H1 (cell line): Measurements from ENCODE around the gene ANAPC5. TPM values are rescaled to one million over a fixed set of nuclear protein-coding genes. Genes with fewer than 3 reads are reported as not detected.

Experiments used
- CTCF ChIA-PET: fragments of 300-600 bp; sonication (Branson Sonifier 250); formaldehyde crosslinking; loops from one replicate; lab custom pipeline; 2021; ENCODE audit not compliant: partially characterized antibody; lab: Charles Lee
- POLR2A ChIA-PET: fragments of 300-600 bp; sonication (Branson Sonifier 250); formaldehyde crosslinking; loops from one replicate; lab custom pipeline; 2021; ENCODE audit warnings: inconsistent platforms; ENCODE audit not compliant: partially characterized antibody; lab: Charles Lee
- DNase-seq, 2 experiments: peaks; one replicate each; pipeline versions ENCODE4 v3.0.0 to v3.0.0-alpha.2; 2010 to 2022; ENCODE audit warnings: low spot score in 2 of 2, low read depth in 1 of 2, mixed read lengths in 1 of 2
- FAIRE-seq: peaks from 2 replicates; lab custom pipeline; 2011; peaks lifted over from hg19 to GRCh38; lab: Jason Lieb, UNC
- H2AFZ ChIP-seq: 2 replicates; pipeline ENCODE4 v1.8.1; 2012; ENCODE audit warnings: low read length, inconsistent platforms
- H2AK5ac ChIP-seq: 2 replicates; pipeline ENCODE4 v1.6.1; 2013; ENCODE audit warnings: low read depth, low read length
- H2BK120ac ChIP-seq: replicated peaks from 2 replicates; pipeline ENCODE3; 2013; ENCODE audit warnings: low read depth, low read length, inconsistent platforms
- H2BK12ac ChIP-seq: 2 replicates; pipeline ENCODE4 v1.6.1; 2013; ENCODE audit warnings: low read depth, low read length
- H2BK15ac ChIP-seq: 2 replicates; pipeline ENCODE4 v1.6.1; 2013; ENCODE audit warnings: low read length
- H2BK20ac ChIP-seq: 2 replicates; pipeline ENCODE4 v1.6.1; 2013; ENCODE audit warnings: low read length
- H2BK5ac ChIP-seq: 2 replicates; pipeline ENCODE4 v1.6.1; 2013; ENCODE audit warnings: low read depth, low read length
- H3K14ac ChIP-seq: 2 replicates; pipeline ENCODE4 v1.6.1; 2013; ENCODE audit warnings: inconsistent platforms; ENCODE audit not compliant: insufficient read length
- H3K18ac ChIP-seq: 2 replicates; pipeline ENCODE4 v1.6.1; 2013; ENCODE audit warnings: low read length; ENCODE audit errors: extremely low read depth
- H3K23ac ChIP-seq: 2 replicates; pipeline ENCODE4 v1.6.1; 2013; ENCODE audit warnings: inconsistent platforms; ENCODE audit not compliant: insufficient read length
- H3K23me2 ChIP-seq: 2 replicates; pipeline ENCODE4 v1.6.1; 2013; ENCODE audit warnings: low read depth, low read length
- H3K27ac ChIP-seq: 2 replicates; pipeline ENCODE4 v1.6.1; 2011; ENCODE audit warnings: low read depth, low read length, inconsistent platforms
- H3K27me3 ChIP-seq, 4 experiments: replicated peaks in 1 of 4; 1 replicate in 1 of 4; 2 replicates in 3 of 4; pipeline versions ENCODE4 v1.6.1 to v1.8.1; 2011 to 2013; ENCODE audit warnings: low read length in 3 of 4, mild to moderate bottlenecking in 3 of 4, inconsistent platforms in 2 of 4, mixed read lengths in 2 of 4, moderate library complexity in 1 of 4; ENCODE audit not compliant: control insufficient read depth in 3 of 4, insufficient read depth in 3 of 4; ENCODE audit errors: extremely low read depth in 1 of 4
- H3K36me3 ChIP-seq, 4 experiments: 2 replicates each; pipeline versions ENCODE4 v1.6.1 to v1.8.1; 2011 to 2013; ENCODE audit warnings: mild to moderate bottlenecking in 4 of 4, low read length in 3 of 4, moderate library complexity in 2 of 4, control low read depth in 1 of 4, inconsistent platforms in 1 of 4; ENCODE audit not compliant: insufficient read depth in 4 of 4, control insufficient read depth in 2 of 4
- H3K4ac ChIP-seq: replicated peaks from 2 replicates; pipeline ENCODE3; 2013; ENCODE audit warnings: low read length, low read depth, mixed read lengths, inconsistent platforms; ENCODE audit not compliant: insufficient read length
- H3K4me1 ChIP-seq, 4 experiments: replicated peaks in 1 of 4; 1 replicate in 1 of 4; 2 replicates in 3 of 4; pipeline versions ENCODE4 v1.6.1 to v1.8.1; 2011 to 2013; ENCODE audit warnings: low read length in 3 of 4, inconsistent platforms in 2 of 4, mixed read lengths in 1 of 4; ENCODE audit not compliant: insufficient read depth in 4 of 4, control insufficient read depth in 3 of 4
- H3K4me2 ChIP-seq, 2 experiments: 2 replicates each; pipeline versions ENCODE4 v1.6.1 to v1.8.1; 2011 to 2013; ENCODE audit warnings: low read depth in 2 of 2, low read length in 2 of 2, control low read depth in 1 of 2, inconsistent platforms in 1 of 2, mild to moderate bottlenecking in 1 of 2; ENCODE audit not compliant: insufficient read depth in 1 of 2
- H3K4me3 ChIP-seq, 4 experiments: fragments of 200-600, 300-600 bp in 1 of 4; sonication (generic), shearing (Covaris generic), sonication (Bioruptor Twin) in 1 of 4; 2 replicates each; pipeline versions ENCODE4 v1.5.1 to v1.8.1; 2011 to 2016; ENCODE audit warnings: low read length in 4 of 4, low read depth in 3 of 4, control low read depth in 2 of 4, inconsistent platforms in 2 of 4, mild to moderate bottlenecking in 2 of 4, mixed read lengths in 1 of 4, moderate library complexity in 1 of 4; ENCODE audit not compliant: insufficient read depth in 2 of 4; ENCODE audit errors: extremely low read depth in 1 of 4
- H3K56ac ChIP-seq: replicated peaks from 2 replicates; pipeline ENCODE3; 2013; ENCODE audit warnings: low read depth, mild to moderate bottlenecking, mixed read lengths, low read length, inconsistent platforms; ENCODE audit not compliant: insufficient read length
- H3K79me1 ChIP-seq: 2 replicates; pipeline ENCODE4 v1.6.1; 2013; ENCODE audit warnings: low read depth, low read length, control low read depth
- H3K79me2 ChIP-seq, 2 experiments: 2 replicates each; pipeline versions ENCODE4 v1.6.1 to v1.8.1; 2012 to 2013; ENCODE audit warnings: low read length in 2 of 2, mild to moderate bottlenecking in 2 of 2, inconsistent platforms in 1 of 2; ENCODE audit not compliant: insufficient read depth in 2 of 2, control insufficient read depth in 1 of 2
- H3K9ac ChIP-seq, 4 experiments: replicated peaks in 1 of 4; 1 replicate in 1 of 4; 2 replicates in 3 of 4; pipeline versions ENCODE4 v1.6.1 to v1.8.1; 2011 to 2013; ENCODE audit warnings: low read depth in 3 of 4, low read length in 3 of 4, control low read depth in 2 of 4, mild to moderate bottlenecking in 2 of 4, moderate library complexity in 2 of 4, inconsistent platforms in 1 of 4; ENCODE audit errors: extremely low read depth in 1 of 4
- H3K9me3 ChIP-seq, 2 experiments: 2 replicates each; pipeline versions ENCODE4 v1.6.1 to v1.8.1; 2012 to 2013; ENCODE audit warnings: mild to moderate bottlenecking in 2 of 2, moderate library complexity in 2 of 2, control low read depth in 1 of 2, inconsistent platforms in 1 of 2, low read depth in 1 of 2, low read length in 1 of 2, mixed read lengths in 1 of 2; ENCODE audit not compliant: insufficient read depth in 2 of 2
- H4K20me1 ChIP-seq, 2 experiments: replicated peaks in 1 of 2; 2 replicates each; pipeline versions ENCODE3 to v1.8.1; 2011 to 2013; ENCODE audit warnings: inconsistent platforms in 2 of 2, low read length in 2 of 2, mild to moderate bottlenecking in 1 of 2; ENCODE audit not compliant: insufficient read depth in 2 of 2, control insufficient read depth in 1 of 2
- H4K5ac ChIP-seq: 2 replicates; pipeline ENCODE4 v1.6.1; 2013; ENCODE audit warnings: low read length, low read depth, mixed read lengths, inconsistent platforms; ENCODE audit not compliant: insufficient read length
- H4K8ac ChIP-seq: 2 replicates; pipeline ENCODE4 v1.8.0; 2013; ENCODE audit warnings: mild to moderate bottlenecking, moderate library complexity, low read length, inconsistent platforms; ENCODE audit not compliant: insufficient read depth; ENCODE audit errors: extremely low read depth
- H4K91ac ChIP-seq: replicated peaks from 2 replicates; pipeline ENCODE3; 2013; ENCODE audit warnings: low read length, mixed read lengths, inconsistent platforms; ENCODE audit not compliant: insufficient read length
- ASH2L ChIP-seq: fragments of 200-600, 300-600 bp; sonication (generic); IDR thresholded peaks from one replicate; pipeline ENCODE4 v1.7.1; 2017; ENCODE audit warnings: low read length
- EGR1 ChIP-seq: IDR thresholded peaks from 2 replicates; pipeline ENCODE4 v1.6.1; 2011; ENCODE audit warnings: low read depth, low read length, borderline replicate concordance
- JUN ChIP-seq: IDR thresholded peaks from 2 replicates; pipeline ENCODE4 v1.6.1; 2011; ENCODE audit warnings: low read depth, mild to moderate bottlenecking, improper control_type of control experiment, low read length
- KDM5A ChIP-seq: fragments of 200-600 bp; IDR thresholded peaks from 2 replicates; pipeline ENCODE4 v1.7.1; 2012; ENCODE audit warnings: mild to moderate bottlenecking, low read length, inconsistent platforms, mixed read lengths
- PHF8 ChIP-seq: fragments of 200-600 bp; sonication (generic); conservative IDR thresholded peaks from 2 replicates; pipeline ENCODE4 v1.7.1; 2012; ENCODE audit warnings: low read depth, mild to moderate bottlenecking, inconsistent platforms, low read length, moderate library complexity
- RNF2 ChIP-seq: fragments of 200-900, 300-1000 bp; sonication (generic); IDR thresholded peaks from 2 replicates; pipeline ENCODE4 v1.7.1; 2016; ENCODE audit warnings: borderline replicate concordance, low read depth, mild to moderate bottlenecking, antibody characterized with exemption, low read length; ENCODE audit not compliant: poor library complexity, severe bottlenecking; ENCODE audit errors: missing control alignments
- SAP30 ChIP-seq: fragments of 300-600 bp; sonication (generic); IDR thresholded peaks from 2 replicates; pipeline ENCODE4 v1.7.1; 2012; ENCODE audit warnings: low read length, moderate library complexity, mild to moderate bottlenecking, inconsistent platforms; ENCODE audit not compliant: insufficient read depth, insufficient replicate concordance
- SIX5 ChIP-seq: IDR thresholded peaks from 2 replicates; pipeline ENCODE4 v1.6.1; 2011; ENCODE audit warnings: mild to moderate bottlenecking, low read depth, low read length
- TEAD4 ChIP-seq: IDR thresholded peaks from 2 replicates; pipeline ENCODE4 v1.6.1; 2012; ENCODE audit warnings: low read depth, low read length, inconsistent platforms, mixed read lengths
- WGBS, 2 experiments: shearing (Covaris generic) in 1 of 2; methylation state at CpG; one replicate each; pipeline versions ENCODE4 v1.1.6 to v1.1.7; 2013 to 2015; ENCODE audit warnings: low lambda C conversion rate in 2 of 2, mixed read lengths in 2 of 2, inconsistent platforms in 1 of 2, low coverage in 1 of 2, missing lambda C conversion rate in 1 of 2; ENCODE audit not compliant: insufficient replicate concordance in 2 of 2, insufficient coverage in 1 of 2, insufficient read length in 1 of 2; ENCODE audit errors: extremely low coverage in 1 of 2, missing lambda C conversion rate in 1 of 2; 5-methylcytosine and 5-hydroxymethylcytosine counted together
- polyA plus RNA-seq, 7 experiments: library from polyadenylated mRNA; depleted of rRNA in 3 of 7; stranded (reverse) in 5 of 7; unstranded in 2 of 7; fragments of >200 nt in 5 of 7; fragments of 200-250 nt in 2 of 7; gene quantifications; 1 replicate in 5 of 7; 2 replicates in 1 of 7; 4 replicates in 1 of 7; pipeline versions ENCODE4 v1.2.1 to v1.2.3, GENCODE V29; 2011 to 2013; ENCODE audit warnings: missing spikeins in 2 of 7, mixed read lengths in 2 of 7
- total RNA-seq: library from RNA; stranded (reverse); fragmentation: NEBNext Ultra II Directional; extraction: Animal tissue kit (Norgen Biotek cat#: 25700); gene quantifications from 2 replicates; pipeline ENCODE4 v1.2.1, GENCODE V29; 2021

Gene ANAPC5
- total and polyA plus RNA-seq, 2 of the 8 experiments (the other 6 are each of a cell fraction or from before 2014, with no cell fraction given): 103 to 127 TPM

DNA sequence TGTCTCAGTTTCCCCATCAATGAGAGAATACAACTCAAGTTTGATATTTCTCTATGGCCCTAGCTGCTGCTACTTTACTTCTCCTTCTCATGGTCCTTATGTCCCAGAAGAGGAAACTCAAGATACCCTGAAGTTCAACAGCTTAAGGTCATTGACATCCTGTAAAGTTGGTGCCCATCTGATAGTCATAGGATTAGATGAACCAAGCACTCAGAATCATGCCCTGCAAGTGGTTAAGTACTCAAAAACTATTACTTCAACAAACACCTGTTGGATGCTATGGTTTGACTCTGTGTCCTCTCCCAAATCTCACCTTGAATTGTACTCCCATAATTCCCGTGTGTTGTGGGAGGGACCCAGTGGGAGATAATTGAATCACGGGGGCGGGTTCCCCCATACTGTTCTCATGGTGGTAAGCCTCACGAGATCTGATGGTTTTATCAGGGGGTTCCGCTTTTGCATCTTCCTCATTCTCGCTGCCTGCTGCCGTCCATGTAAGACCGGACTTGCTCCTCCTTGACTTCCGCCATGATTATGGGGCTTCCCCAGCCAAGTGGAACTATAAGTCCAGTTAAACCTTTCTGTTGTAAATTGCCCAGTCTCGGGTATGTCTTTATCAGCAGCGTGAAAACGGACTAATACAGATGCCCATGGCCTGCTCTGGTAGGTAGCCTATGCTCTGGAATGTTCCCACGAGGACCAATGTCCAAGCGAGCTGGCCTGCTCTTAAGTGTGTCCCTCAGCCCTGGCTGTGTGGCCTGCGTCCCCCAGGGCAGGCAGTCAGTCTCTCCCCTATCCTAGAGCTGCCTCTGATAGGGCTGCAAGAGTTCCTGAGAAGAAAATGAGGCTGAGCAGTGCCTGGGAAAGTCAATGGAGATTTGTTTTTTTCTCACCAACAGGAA lies 73.8 kb downstream of the ANAPC5 start:
- no peaks in the 10 kb centered on the region for H3K9me3 ChIP-seq
- CTCF ChIA-PET: interaction anchor here (0.6 to 1.2 kb wide), 2 partner anchors 9 to 165 kb away, joined by 3 read pairs; no protein-coding TSS in a partner anchor
- H3K56ac ChIP-seq: no peak overlapping the region
- H3K14ac ChIP-seq: no peak overlapping the region
- FAIRE-seq: no peak
- no peak overlapping the region for H2BK5ac ChIP-seq
- H2BK120ac ChIP-seq: no peak overlapping the region
- no peak overlapping the region for H3K23ac ChIP-seq
- peaks cover 0 to 8% (median 2%) of the 10 kb centered on the region in 4 experiments; a peak in 4 of 7 replicates for H3K4me1 ChIP-seq
- DNase-seq: no peak
- no peak overlapping the region for H2BK15ac ChIP-seq
- H3K18ac ChIP-seq: no peak overlapping the region
- H4K8ac ChIP-seq: no peak overlapping the region
- no peak overlapping the region for H3K4me2 ChIP-seq
- H3K79me2 ChIP-seq: no peaks in the 10 kb centered on the region; a peak in 1 of 4 replicates
- H3K36me3 ChIP-seq: peaks cover 0 to 4% (median 0%) of the 10 kb centered on the region in 4 experiments; a peak in 4 of 8 replicates
- no peak overlapping the region for H2BK12ac ChIP-seq
- no peak overlapping the region for H2AK5ac ChIP-seq
- H3K79me1 ChIP-seq: no peaks in the 10 kb centered on the region
- WGBS, 2 experiments: 93% methylated on average over 15 of the region's 15 CpGs; no CpG with 5 or more reads in 1 of the 2 experiments
- no peak overlapping the region for H4K5ac ChIP-seq
- no peak overlapping the region for H3K4me3 ChIP-seq
- no peak overlapping the region for H3K9ac ChIP-seq
- H4K91ac ChIP-seq: no peak overlapping the region
- no peak overlapping the region for H3K4ac ChIP-seq
- H3K27ac ChIP-seq: no peak overlapping the region
- POLR2A ChIA-PET: interaction anchor here (1.0 to 1.6 kb wide), 2 partner anchors 16 to 18 kb away, joined by 3 to 4 read pairs; partner anchors contain the start of gene CAMKK2
- no peak overlapping the region for H2BK20ac ChIP-seq
- H3K27me3 ChIP-seq: no peaks in the 10 kb centered on the region
- no peaks in the 10 kb centered on the region for H3K23me2 ChIP-seq
- peaks cover 0 to 6% of the 10 kb centered on the region in 2 experiments for H4K20me1 ChIP-seq
- H2AFZ ChIP-seq: no peak overlapping the region
- no peak for TF ChIP-seq PHF8
- no peak for TF ChIP-seq TEAD4
- no peak for TF ChIP-seq JUN
- no peak for TF ChIP-seq RNF2
- TF ChIP-seq EGR1: no peak
- TF ChIP-seq KDM5A: no peak
- no peak for TF ChIP-seq SIX5
- no peak for TF ChIP-seq SAP30
- no peak for TF ChIP-seq ASH2L
